Upper lobe of left lung (tissue), 6 donors: Measurements from ENCODE around the gene MOB2. TPM values are rescaled to one million over a fixed set of nuclear protein-coding genes. Genes with fewer than 3 reads are reported as not detected.

ENCODE experiments used
- ATAC-seq, 2 donors: fragments of 200-7000 bp; cut with Tn5 transposase; one replicate each; pipeline ENCODE4 v1.9.1; 2022; ENCODE audit warnings: mild to moderate bottlenecking in 2 of 2, moderate library complexity in 2 of 2; ENCODE audit not compliant: low FRiP score in 2 of 2
- DNase-seq, 2 donors: peaks; one replicate each; pipeline ENCODE4 v3.0.0-alpha.2; 2019 to 2020
- H3K27ac ChIP-seq, 4 donors: fragments of 200-600 bp; sonication (generic); one replicate each; pipeline ENCODE4 v1.5.1; 2016 to 2019
- H3K27me3 ChIP-seq, 4 donors: fragments of 200-600 bp; sonication (generic); one replicate each; pipeline ENCODE4 v1.5.1; 2017 to 2019
- H3K36me3 ChIP-seq, 4 donors: fragments of 200-600 bp; sonication (generic); one replicate each; pipeline ENCODE4 v1.5.1; 2016 to 2019
- H3K4me1 ChIP-seq, 4 donors: fragments of 200-600 bp; sonication (generic); one replicate each; pipeline ENCODE4 v1.5.1; 2018 to 2019
- H3K4me3 ChIP-seq, 4 donors: fragments of 200-600 bp; sonication (generic); one replicate each; pipeline ENCODE4 v1.5.1; 2017 to 2019; ENCODE audit warnings: mild to moderate bottlenecking in 2 of 4, moderate library complexity in 1 of 4
- H3K9me3 ChIP-seq, 4 donors: fragments of 200-600 bp; sonication (generic); one replicate each; pipeline ENCODE4 v1.5.1; 2018 to 2019
- EP300 ChIP-seq, 4 donors: sonication (generic); formaldehyde crosslinking; IDR thresholded peaks; one replicate each; pipeline ENCODE4 v1.5.1; 2017; ENCODE audit warnings: antibody characterized with exemption in 4 of 4, control low read depth in 2 of 4
- POLR2A ChIP-seq, 4 donors: fragments of 450-650 bp; IDR thresholded peaks; one replicate each; pipeline ENCODE4 v1.5.1; 2016 to 2017; ENCODE audit warnings: antibody characterized with exemption in 4 of 4, mild to moderate bottlenecking in 2 of 4
- POLR2AphosphoS5 ChIP-seq, 2 donors: sonication (generic); formaldehyde crosslinking; IDR thresholded peaks; one replicate each; pipeline ENCODE4 v1.5.1; 2017; ENCODE audit warnings: antibody characterized with exemption in 2 of 2
- WGBS, 2 donors: methylation state at CpG; one replicate each; pipeline ENCODE4 v1.1.5; 2017 to 2018; 5-methylcytosine and 5-hydroxymethylcytosine counted together
- total RNA-seq, 6 donors: library from RNA; depleted of rRNA in 4 of 6; stranded (reverse); fragments of >200 nt in 4 of 6; gene quantifications; one replicate each; pipeline versions ENCODE4 v1.1.0 to v1.2.1, GENCODE V29; 2016 to 2021
- TF ChIP-seq, protein P1 (sequence below), 6 experiments: fragments of 450-650 bp in 4 of 6; fragments of 200-600 bp in 2 of 6; sonication (generic) in 2 of 6; IDR thresholded peaks; one replicate each; pipeline ENCODE4 v1.5.1; 2016 to 2019; ENCODE audit warnings: antibody characterized with exemption in 6 of 6
- donor health status: DM: no; HTN: no; CAD: no; lungs with moderate emphysema.
- donor health status: DM: no; HTN: yes; CAD: no; lungs with severe emphysema.

MOB2 gene
- total RNA-seq, 6 donors from 2014 or later = 34.7 to 72.3 (median 49.5) TPM

DNA sequence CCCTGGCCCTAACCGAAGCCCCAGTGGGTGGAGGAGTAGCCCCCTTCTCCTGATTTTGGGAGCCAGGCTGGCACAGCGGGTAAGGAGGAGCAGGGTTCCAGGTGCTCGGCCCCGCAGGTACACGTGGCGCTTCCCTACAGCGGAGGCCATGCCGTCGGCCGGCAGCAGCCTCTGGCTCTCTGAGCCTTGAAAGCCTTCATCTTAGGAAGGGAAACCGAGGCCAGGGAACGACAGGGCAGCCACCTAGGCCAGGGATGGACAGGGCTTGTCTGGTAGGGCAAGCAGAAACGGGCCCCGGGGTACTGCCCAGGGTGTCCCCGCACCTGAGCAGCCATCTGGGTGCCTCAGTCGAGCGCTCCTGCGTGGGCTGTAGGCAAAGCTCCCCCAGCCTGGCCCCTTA, 28.7 kb downstream of the MOB2 start:
- WGBS, 2 donors = 73 to 91% methylated on average over 8 to 15 of the region's 18 CpGs
- ATAC-seq (no peak), DNase-seq (peak in 1 of 2 donors; percentile 66)
- no peaks in the 10 kb centered on the region for H3K9me3 ChIP-seq
- no peak overlapping the region for H3K4me3 ChIP-seq
- H3K4me1 ChIP-seq = peaks cover 26 to 40% (median 34%) of the 10 kb centered on the region in 4 donors
- no peaks in the 10 kb centered on the region for H3K27me3 ChIP-seq
- no peak overlapping the region for H3K27ac ChIP-seq
- TF ChIP-seq POLR2A (IDR thresholded peaks at IDR 0.05) (no peak), POLR2AphosphoS5 (IDR thresholded peaks at IDR 0.05) (no peak), EP300 (IDR thresholded peaks at IDR 0.05) (no peak)
- TF ChIP-seq, protein P1, sequence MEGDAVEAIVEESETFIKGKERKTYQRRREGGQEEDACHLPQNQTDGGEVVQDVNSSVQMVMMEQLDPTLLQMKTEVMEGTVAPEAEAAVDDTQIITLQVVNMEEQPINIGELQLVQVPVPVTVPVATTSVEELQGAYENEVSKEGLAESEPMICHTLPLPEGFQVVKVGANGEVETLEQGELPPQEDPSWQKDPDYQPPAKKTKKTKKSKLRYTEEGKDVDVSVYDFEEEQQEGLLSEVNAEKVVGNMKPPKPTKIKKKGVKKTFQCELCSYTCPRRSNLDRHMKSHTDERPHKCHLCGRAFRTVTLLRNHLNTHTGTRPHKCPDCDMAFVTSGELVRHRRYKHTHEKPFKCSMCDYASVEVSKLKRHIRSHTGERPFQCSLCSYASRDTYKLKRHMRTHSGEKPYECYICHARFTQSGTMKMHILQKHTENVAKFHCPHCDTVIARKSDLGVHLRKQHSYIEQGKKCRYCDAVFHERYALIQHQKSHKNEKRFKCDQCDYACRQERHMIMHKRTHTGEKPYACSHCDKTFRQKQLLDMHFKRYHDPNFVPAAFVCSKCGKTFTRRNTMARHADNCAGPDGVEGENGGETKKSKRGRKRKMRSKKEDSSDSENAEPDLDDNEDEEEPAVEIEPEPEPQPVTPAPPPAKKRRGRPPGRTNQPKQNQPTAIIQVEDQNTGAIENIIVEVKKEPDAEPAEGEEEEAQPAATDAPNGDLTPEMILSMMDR (IDR thresholded peaks at IDR 0.05) = no peak
- peaks cover 0 to 2% (median 0%) of the 10 kb centered on the region in 4 donors for H3K36me3 ChIP-seq

DNA sequence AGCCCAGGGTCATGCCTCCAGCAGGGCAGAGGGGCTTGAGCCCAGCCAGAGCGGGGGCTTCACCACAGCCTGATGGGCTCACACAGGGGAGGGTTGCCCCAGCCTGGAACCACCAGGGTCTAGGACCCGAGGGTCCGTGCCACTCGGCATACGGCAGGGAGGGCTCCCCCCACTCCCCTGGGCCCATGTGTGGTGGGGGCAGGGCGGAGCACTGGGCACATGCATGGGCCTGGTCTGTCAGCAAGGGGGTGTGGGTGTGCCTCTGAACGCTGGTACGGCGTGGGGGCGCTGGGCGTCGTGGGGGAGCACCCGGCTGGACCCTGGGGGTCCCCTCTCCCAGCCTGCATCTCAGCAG, 29.3 kb downstream of the MOB2 start:
- no peaks in the 10 kb centered on the region for H3K27me3 ChIP-seq
- H3K36me3 ChIP-seq = no peaks in the 10 kb centered on the region
- no peak overlapping the region for H3K27ac ChIP-seq
- no peak overlapping the region for H3K4me3 ChIP-seq
- H3K9me3 ChIP-seq = no peaks in the 10 kb centered on the region
- peaks cover 26 to 40% (median 34%) of the 10 kb centered on the region in 4 donors for H3K4me1 ChIP-seq
- DNase-seq = peak in 1 of 2 donors; percentile 79
- TF ChIP-seq EP300 (IDR thresholded peaks at IDR 0.05) (no peak), POLR2A (IDR thresholded peaks at IDR 0.05) (no peak), POLR2AphosphoS5 (IDR thresholded peaks at IDR 0.05) (no peak)
- TF ChIP-seq, protein P1 (IDR thresholded peaks at IDR 0.05) = no peak
- WGBS, 2 donors = 60 to 82% methylated on average over 1 to 7 of the region's 13 CpGs
- ATAC-seq = no peak

DNA sequence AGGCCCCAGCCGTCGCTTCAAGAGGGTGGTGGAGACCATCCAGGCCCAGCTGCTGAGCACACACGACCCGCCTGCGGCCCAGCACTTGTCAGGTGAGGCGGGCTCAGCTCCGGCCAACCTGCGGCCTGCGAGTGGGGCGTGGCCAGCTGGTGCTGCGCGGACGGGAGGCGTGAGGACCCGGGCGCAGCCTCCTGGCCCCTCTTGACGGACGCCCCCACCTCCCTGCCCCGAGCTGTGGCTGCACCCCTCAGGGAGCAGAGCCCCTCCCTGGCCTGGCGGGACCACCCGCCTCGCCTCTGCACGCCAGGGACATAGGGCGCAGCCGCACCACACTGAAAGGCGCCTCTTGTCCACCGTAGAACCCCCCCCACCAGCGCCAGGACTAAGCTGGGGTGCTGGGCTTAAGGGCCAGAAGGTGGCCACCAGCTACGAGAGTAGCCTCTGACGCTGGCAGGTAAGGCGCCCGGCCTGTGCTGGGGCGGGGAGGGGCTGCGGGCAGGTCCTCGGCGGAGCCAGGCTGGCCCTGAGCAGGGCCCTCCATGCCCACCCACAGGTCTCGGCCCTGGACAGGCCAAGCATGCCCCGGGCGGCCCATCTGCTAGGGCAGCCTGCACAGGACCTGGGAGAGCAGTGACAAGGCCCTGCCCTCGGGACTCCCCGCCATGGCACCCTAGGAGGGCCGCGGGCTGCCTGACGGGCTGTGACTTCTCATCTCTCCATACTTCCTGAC, 29.8 kb downstream of the MOB2 start:
- ATAC-seq (no peak), DNase-seq (peak; percentile 39 to 85)
- H3K27ac ChIP-seq = no peak overlapping the region
- peaks cover 26 to 40% (median 34%) of the 10 kb centered on the region in 4 donors for H3K4me1 ChIP-seq
- 83 to 93% methylated on average over 18 to 39 of the region's 44 CpGs for WGBS, 2 donors
- no peak overlapping the region for H3K4me3 ChIP-seq
- TF ChIP-seq POLR2A (IDR thresholded peaks at IDR 0.05) = no peak
- TF ChIP-seq, protein P1 (IDR thresholded peaks at IDR 0.05) = no peak
- no peaks in the 10 kb centered on the region for H3K9me3 ChIP-seq
- no peaks in the 10 kb centered on the region for H3K27me3 ChIP-seq
- H3K36me3 ChIP-seq = no peaks in the 10 kb centered on the region

DNA sequence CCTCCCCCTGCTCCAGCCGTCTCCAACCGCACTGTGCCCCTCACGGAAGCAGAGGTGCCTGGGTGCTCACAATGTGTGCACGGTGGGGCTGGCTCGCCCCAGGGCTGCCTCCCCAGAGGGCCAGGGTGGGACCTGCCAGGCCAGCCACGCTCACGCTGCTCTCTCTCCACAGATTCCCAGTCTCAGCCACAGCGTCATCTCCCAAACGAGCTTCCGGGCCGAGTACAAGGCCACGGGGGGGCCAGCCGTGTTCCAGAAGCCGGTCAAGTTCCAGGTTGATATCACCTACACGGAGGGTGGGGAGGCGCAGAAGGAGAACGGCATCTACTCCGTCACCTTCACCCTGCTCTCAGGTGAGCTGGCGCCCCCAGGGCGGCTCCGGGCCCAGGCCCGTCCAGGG, 30.4 kb downstream of the MOB2 start:
- no peak for ATAC-seq
- WGBS, 2 donors = 68% methylated on average over 22 of the region's 22 CpGs; no CpG with 5 or more reads in 1 of the 2 donors

More for the DNA sequence above, 30.4 kb downstream of the MOB2 start:
- Histone ChIP-seq H3K9me3 (no peaks in the 10 kb centered on the region), H3K27me3 (no peaks in the 10 kb centered on the region), H3K4me3 (no peak overlapping the region), H3K27ac (no peak overlapping the region), H3K4me1 (peaks cover 23 to 38% (median 31%) of the 10 kb centered on the region in 4 donors), H3K36me3 (no peaks in the 10 kb centered on the region)
- no peak for TF ChIP-seq POLR2AphosphoS5 (IDR thresholded peaks at IDR 0.05)
- no peak for TF ChIP-seq POLR2A (IDR thresholded peaks at IDR 0.05)
- TF ChIP-seq, protein P1 (IDR thresholded peaks at IDR 0.05) = no peak
- no peak for TF ChIP-seq EP300 (IDR thresholded peaks at IDR 0.05)
- DNase-seq = peak; percentile 37 to 68
